Ishikawa (cell line): Measurements from ENCODE around the gene PSMD14.

ENCODE experiments used
- CEBPB ChIP-seq: IDR thresholded peaks from 2 replicates; pipeline ENCODE4 v1.6.1; 2012
- CREB1 ChIP-seq: IDR thresholded peaks from 2 replicates; pipeline ENCODE4 v1.6.1; 2012; ENCODE audit warnings: low read depth
- EGR1 ChIP-seq: IDR thresholded peaks from 2 replicates; pipeline ENCODE4 v1.6.1; 2012
- EP300 ChIP-seq: IDR thresholded peaks from 2 replicates; pipeline ENCODE4 v1.6.1; 2012; ENCODE audit warnings: borderline replicate concordance
- FOXM1 ChIP-seq: IDR thresholded peaks from 2 replicates; pipeline ENCODE4 v1.6.1; 2012; ENCODE audit warnings: low read depth, borderline replicate concordance
- NFIC ChIP-seq: IDR thresholded peaks from 2 replicates; pipeline ENCODE4 v1.6.1; 2012
- RAD21 ChIP-seq: IDR thresholded peaks from 2 replicates; pipeline ENCODE4 v1.6.1; 2012; ENCODE audit warnings: low read depth
- TAF1 ChIP-seq: IDR thresholded peaks from 2 replicates; pipeline ENCODE4 v1.6.1; 2012; ENCODE audit warnings: low read depth, mild to moderate bottlenecking
- TCF12 ChIP-seq: IDR thresholded peaks from 2 replicates; pipeline ENCODE4 v1.6.1; 2012; ENCODE audit warnings: low read depth
- TEAD4 ChIP-seq: IDR thresholded peaks from 2 replicates; pipeline ENCODE4 v1.6.1; 2012
- YY1 ChIP-seq: IDR thresholded peaks from 2 replicates; pipeline ENCODE4 v1.6.1; 2012; ENCODE audit warnings: low read depth
- ZBTB7A ChIP-seq: IDR thresholded peaks from 2 replicates; pipeline ENCODE4 v1.6.1; 2012; ENCODE audit warnings: low read depth
- TF ChIP-seq, protein P1 (sequence below): IDR thresholded peaks from 2 replicates; pipeline ENCODE4 v1.6.1; 2012
- TF ChIP-seq, protein P2 (sequence below): IDR thresholded peaks from 2 replicates; pipeline ENCODE4 v1.6.1; 2012; ENCODE audit warnings: low read depth, mild to moderate bottlenecking
- TF ChIP-seq, protein P3 (sequence below): IDR thresholded peaks from 2 replicates; pipeline ENCODE4 v1.6.1; 2012

The PSMD14 gene

DNA sequence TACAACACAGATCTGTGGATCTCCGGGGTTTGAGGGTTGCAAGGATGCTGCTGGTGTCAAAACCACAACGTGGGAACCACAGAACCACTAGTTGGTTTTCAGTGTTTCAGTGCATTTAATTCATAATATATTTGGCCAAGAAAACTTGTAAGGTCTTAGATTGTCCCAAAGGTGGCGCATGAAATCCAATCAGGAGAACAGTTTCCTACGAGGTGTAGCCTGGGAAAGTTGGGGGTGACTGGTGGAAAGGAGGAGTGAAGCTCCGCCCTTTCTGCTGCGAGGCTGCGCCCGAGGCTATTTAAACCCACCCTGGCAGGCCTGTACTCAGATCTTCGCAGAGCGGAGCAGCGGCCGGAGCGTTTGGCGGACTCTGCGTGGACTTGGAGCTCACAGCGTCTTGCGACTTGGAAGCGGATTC lies 27.3 kb upstream of the PSMD14 start:
- TF ChIP-seq RAD21 = peak; percentile 47; the same call in 1 of the 2 replicates

DNA sequence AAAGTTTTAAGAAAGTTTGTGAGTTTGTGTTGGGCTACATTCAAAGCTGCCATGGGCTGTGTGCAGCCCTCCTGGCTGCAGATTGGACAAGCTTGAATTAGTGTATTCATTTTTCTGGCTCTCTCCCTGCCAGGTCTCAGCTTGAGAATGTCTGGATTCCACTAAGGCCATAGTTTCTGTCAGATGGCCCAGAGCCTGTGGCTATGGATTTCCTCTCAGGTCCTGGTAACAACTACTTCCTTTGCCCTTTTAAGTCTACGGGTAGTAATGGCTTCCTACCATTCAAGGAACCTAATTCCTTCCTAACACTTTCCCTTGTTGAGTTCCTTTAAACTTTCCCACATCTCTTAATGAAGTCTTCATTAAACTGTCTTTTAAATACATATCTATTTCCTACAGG lies 24.3 kb upstream of the PSMD14 start:
- no peak for TF ChIP-seq TEAD4
- TF ChIP-seq, protein P1, sequence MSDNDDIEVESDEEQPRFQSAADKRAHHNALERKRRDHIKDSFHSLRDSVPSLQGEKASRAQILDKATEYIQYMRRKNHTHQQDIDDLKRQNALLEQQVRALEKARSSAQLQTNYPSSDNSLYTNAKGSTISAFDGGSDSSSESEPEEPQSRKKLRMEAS = no peak
- TF ChIP-seq EGR1 = no peak
- no peak for TF ChIP-seq CREB1
- TF ChIP-seq CEBPB = no peak
- TF ChIP-seq TAF1 = no peak
- no peak for TF ChIP-seq EP300

DNA sequence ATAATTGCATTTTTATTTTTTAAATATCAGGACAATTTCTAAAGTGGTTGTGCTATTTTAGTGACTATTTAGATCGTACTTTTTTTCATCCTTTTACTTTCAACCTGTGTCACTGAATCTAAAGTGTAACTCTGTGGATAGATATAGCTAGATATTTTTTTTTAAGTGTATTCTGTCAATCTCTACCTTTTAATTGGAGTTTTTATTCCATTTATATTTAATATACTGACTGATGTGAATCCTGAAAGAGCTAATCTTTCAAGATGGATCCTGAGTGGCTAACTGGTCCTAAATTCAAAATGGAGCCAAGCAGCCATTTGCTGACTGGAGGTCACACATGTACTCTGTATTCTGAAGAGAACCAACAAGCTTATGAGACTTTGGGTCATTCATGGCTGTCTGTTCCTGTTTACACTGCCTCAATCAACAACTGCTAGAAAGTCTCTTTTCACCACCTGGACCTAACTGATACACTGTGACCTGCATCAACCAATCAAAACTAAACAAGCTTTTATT lies 4.6 kb upstream of the PSMD14 start:
- TF ChIP-seq YY1 = no peak
- TF ChIP-seq, protein P2, sequence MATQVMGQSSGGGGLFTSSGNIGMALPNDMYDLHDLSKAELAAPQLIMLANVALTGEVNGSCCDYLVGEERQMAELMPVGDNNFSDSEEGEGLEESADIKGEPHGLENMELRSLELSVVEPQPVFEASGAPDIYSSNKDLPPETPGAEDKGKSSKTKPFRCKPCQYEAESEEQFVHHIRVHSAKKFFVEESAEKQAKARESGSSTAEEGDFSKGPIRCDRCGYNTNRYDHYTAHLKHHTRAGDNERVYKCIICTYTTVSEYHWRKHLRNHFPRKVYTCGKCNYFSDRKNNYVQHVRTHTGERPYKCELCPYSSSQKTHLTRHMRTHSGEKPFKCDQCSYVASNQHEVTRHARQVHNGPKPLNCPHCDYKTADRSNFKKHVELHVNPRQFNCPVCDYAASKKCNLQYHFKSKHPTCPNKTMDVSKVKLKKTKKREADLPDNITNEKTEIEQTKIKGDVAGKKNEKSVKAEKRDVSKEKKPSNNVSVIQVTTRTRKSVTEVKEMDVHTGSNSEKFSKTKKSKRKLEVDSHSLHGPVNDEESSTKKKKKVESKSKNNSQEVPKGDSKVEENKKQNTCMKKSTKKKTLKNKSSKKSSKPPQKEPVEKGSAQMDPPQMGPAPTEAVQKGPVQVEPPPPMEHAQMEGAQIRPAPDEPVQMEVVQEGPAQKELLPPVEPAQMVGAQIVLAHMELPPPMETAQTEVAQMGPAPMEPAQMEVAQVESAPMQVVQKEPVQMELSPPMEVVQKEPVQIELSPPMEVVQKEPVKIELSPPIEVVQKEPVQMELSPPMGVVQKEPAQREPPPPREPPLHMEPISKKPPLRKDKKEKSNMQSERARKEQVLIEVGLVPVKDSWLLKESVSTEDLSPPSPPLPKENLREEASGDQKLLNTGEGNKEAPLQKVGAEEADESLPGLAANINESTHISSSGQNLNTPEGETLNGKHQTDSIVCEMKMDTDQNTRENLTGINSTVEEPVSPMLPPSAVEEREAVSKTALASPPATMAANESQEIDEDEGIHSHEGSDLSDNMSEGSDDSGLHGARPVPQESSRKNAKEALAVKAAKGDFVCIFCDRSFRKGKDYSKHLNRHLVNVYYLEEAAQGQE = no peak
- no peak for TF ChIP-seq CEBPB
- no peak for TF ChIP-seq TAF1
- TF ChIP-seq ZBTB7A = no peak
- TF ChIP-seq TEAD4 = no peak
- TF ChIP-seq RAD21 = no peak
- TF ChIP-seq, protein P1 = no peak
- no peak for TF ChIP-seq CREB1
- no peak for TF ChIP-seq EGR1
- TF ChIP-seq NFIC = no peak
- TF ChIP-seq, protein P3, sequence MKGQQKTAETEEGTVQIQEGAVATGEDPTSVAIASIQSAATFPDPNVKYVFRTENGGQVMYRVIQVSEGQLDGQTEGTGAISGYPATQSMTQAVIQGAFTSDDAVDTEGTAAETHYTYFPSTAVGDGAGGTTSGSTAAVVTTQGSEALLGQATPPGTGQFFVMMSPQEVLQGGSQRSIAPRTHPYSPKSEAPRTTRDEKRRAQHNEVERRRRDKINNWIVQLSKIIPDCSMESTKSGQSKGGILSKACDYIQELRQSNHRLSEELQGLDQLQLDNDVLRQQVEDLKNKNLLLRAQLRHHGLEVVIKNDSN = no peak
- TF ChIP-seq FOXM1 = no peak
- TF ChIP-seq EP300 = no peak
- no peak for TF ChIP-seq TCF12

DNA sequence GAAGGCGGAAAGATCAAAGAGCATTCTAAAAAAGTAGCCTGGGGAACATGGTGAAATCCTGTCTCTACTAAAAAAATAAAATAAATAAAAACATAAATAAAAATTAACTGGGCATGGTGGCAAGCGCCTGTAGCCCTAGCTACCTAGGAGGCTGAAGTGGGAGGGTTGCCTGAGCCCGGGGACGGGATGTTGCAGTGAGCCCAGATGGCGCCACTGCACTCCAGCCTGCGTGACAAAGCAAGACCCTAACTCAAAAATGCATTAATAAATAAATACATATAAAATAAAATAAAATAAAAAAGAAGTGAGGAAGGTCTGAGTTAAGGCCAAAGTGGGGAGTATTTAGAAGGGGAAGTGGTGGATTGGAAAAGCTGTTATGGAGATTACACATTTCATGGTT lies 1.3 kb upstream of the PSMD14 start:
- TF ChIP-seq YY1 = no peak
- no peak for TF ChIP-seq TCF12
- TF ChIP-seq, protein P1 = no peak

DNA sequence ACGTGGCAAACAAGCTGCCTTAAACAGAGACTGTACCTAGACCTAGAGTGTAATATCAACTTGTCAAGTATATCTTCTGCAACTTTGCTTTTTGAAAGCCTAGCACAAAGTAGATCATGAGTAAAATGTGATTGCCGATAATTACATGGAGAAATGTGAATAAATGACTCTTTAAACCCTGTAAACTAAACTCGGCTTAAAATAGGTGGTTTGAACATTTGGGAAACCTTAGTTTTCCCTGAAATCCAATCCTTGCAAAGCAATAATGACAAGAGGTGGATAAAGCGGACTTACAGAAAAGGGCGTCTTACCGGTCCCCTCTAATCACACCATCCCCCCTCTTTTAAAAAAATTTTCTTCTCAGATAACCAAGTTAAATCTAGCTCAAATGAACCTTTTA lies 549 bp upstream of the PSMD14 start:
- TF ChIP-seq TAF1 (no peak), TCF12 (no peak), TEAD4 (no peak), ZBTB7A (no peak), YY1 (no peak), EP300 (no peak), EGR1 (no peak), FOXM1 (no peak), CREB1 (no peak)
- TF ChIP-seq, protein P3 = no peak
- TF ChIP-seq, protein P2 = no peak

DNA sequence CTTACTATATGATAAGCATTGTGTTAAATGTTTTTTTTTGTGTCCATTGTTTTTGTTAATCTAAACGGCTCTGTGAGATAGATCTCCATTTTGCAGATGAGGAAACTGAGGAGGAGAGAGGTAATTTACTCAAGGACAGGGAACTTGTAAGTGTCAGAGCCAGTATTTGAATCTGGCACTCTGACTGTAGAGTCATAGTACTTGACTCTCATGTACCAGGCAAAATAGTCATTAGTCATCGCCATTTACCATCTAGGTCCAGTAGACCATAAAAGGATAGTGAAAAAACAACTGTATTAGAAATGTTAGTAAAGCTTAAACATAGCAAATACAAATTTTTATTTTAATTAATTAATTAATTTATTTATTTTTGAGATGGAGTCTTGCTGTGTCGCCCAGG lies 4.8 kb downstream of the PSMD14 start:
- TF ChIP-seq YY1 (no peak), FOXM1 (no peak), TCF12 (no peak), ZBTB7A (no peak), EGR1 (no peak), TEAD4 (no peak), EP300 (no peak), CREB1 (no peak), NFIC (no peak), RAD21 (no peak)
- TF ChIP-seq, protein P1 = no peak
- TF ChIP-seq, protein P3 = no peak
- TF ChIP-seq, protein P2 = no peak
